Hematopoietic multipotent progenitor cell treated with erythropoietin and hydrocortisone succinate and interleukin-3 and kit ligand, for 8 days (in vitro differentiated cells): ENCODE data around the gene PRKAG2.
A peak's percentile ranks its signal among the peaks of the same experiment; 100 is the strongest.

Source experiments
- DNase-seq: peaks from one replicate; pipeline ENCODE4 v3.0.0-alpha.2; 2015

PRKAG2 gene

GRCh38 chr7:151524845-151525244 lies 352.1 kb downstream of the PRKAG2 start:
- DNase-seq = no peak

DNA sequence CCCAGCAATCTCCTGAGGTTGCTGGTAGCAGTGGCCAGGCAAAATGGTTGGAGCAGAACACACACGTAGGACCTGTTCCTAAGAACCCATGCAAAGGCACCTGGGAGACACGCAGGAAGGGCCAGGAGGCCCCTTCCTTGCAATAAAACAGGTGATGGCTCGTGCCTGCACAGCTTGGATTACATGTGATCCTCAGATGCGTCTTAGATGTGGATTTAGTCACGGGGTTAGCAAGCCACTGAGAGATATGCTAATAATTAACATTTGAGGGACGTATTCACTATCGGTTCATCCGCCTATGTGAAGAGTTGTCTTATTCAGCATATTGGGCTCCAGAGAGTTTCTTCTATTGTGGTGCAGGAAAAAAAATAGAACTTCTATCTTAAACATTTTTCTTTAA lies 352.6 kb downstream of the PRKAG2 start:
- DNase-seq = no peak

GRCh38 chr7:151520419-151521261 lies 356.3 kb downstream of the PRKAG2 start:
- DNase-seq = peak; percentile 47

DNA sequence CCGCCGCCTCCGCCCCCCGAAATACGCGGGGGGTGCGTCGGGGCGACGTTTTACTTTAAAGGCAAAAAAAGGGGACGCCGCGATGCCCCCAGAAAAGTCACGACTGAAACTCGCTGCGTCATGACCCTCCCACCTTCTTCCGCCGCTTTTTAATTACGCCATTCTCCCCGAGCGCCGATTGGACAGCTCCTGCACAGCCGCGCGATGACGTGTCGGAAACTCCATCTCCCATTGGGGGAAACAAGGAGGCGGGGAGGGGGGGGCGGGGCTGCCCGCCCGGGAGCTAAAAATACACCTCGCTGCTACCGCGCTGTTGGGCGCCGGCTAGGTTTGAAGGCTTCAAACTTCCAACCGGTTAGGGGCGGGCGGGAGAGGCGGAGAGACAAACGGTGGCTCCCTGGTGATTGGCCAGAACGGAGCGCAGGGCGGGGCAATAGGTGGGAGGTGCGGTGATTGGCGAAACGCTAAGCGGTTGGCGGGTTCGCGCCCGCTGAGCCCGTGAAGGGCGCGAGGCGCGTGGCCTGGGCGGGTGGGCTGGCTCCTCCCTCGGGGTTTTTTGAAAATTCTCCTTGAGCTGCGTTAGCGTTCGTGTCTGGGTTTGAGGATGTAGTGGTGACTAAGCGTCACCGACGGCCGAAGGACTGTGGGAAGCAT lies 357.0 kb downstream of the PRKAG2 start, which contains the start of gene RHEB:
TSS of gene RHEB (minus strand) at position 131 of the 654 bp plus-strand sequence. CDS start 384 bp downstream, outside the sequence.
- peak; percentile 98 for DNase-seq

GRCh38 chr7:151518947-151519764 lies 357.8 kb downstream of the PRKAG2 start:
- DNase-seq = peak; percentile 22

DNA sequence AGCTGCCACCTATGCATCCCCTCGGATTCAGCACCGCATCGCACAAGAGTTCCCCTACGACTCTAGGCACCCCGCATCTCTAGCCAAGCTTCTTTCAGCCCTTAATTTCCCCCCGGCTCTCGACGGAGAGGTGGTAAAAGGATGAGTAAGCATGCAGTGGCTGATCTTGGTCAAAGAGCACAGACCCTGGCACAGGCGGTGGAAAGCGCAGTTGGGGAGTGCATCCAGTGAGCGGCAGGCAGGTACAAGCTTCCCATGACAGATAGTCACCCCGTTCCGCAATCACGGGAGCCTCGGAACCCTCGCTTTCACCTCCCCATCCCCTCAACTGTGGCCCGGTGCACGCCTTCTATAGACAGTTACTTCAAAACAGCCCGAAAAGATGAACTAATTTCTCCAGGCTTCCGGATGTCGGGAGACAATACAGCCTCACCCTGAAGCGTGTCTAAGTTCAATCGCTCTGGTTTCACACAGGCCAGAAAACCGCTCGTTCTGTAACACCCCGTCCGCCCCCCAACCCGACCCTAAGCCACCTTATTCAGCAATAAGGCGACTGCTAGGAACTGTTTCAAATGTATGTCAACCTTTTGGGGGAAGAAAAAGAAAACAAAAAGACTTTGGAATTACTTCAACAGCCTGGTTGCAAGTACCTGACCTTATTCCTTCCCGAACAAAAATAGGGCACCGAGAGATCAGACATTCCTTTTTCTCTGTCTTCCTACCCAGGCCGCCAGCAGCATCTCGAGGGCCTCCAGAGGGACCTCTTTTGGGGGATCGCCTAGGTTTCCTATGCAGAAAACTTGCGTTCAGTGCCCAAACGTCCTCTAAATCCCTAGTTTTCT lies 358.6 kb downstream of the PRKAG2 start:
- DNase-seq = peak; percentile 51

DNA sequence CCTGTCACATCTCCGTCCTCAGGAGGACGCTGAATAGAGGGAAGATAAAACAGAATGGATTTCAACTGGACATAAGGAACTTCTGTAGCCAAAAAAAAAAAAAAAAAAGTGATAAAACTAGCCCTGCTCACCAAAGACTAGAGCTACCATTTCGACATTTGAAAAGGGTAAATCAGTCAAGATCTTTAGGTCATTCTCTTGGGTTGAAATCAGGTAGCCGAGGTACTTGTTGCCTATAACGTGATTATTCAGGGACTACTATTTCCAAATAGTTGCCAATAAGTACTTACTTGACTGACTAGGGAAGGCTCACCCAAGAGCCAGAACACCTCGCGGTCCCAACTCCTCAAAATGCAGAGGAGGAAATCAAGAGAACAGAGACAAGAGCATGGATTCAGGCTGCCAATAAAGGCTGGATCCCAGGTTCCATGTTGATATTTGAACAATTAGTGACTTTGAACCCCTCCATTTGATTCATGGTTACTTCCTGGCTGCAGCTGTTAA lies 359.3 kb downstream of the PRKAG2 start:
- no peak for DNase-seq

DNA sequence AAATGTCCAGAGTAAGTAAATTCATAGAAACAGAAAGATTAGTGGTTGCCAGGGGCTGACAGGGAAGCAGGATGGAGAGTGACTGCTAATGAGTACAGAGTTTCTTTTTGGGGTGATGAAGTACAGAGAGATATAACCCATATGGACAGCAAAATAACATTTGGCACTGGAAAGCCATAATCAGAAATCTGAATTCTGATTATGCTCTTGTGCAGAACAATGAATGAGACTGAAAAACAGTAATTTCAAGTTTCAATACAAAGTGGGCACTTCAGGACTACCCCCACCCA lies 361.7 kb downstream of the PRKAG2 start:
- no peak for DNase-seq

- DNase-seq = no peak
These were observed 362.2 kb downstream of the PRKAG2 start for GRCh38 chr7:151514461-151515275.

GRCh38 chr7:151513133-151513532 lies 363.8 kb downstream of the PRKAG2 start:
- DNase-seq = no peak

DNA sequence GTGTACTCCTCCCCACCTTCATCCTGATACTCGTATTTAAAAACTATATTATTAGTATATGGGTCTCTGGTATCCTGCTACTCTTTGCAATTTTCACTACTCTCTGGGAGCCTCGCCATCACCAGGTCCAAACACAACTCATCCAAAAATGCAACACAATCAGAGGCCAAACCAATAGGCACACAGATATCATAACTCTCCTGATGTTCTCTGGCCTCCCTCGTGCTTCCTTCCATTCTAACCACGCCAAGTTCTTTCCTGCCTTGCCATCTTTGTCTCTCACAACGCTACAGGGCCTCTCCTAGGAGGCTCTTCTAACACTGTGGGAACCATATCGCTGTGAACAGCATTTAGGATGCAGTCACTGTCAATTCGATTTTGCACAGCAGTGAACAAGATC lies 364.6 kb downstream of the PRKAG2 start:
- no peak for DNase-seq

DNA sequence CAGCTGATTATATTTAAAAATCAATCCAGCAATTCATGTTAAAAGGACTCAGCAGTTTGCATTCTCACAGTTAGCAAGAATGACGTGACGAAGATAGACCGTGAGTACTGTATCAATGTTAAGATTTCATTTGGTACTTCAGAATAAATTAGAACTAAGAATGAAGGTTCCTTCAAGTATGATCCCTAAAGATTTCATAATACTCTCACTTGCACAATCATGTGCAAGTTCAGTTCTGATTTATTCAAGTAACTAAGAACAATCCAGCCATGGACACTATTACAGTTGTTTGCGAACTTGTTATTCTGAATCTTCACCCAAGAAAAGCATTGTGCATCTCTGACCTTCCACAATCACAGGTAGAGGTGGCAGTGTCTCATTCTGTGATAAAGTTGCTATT lies 365.0 kb downstream of the PRKAG2 start:
- DNase-seq = no peak

GRCh38 chr7:151511270-151511669 lies 365.6 kb downstream of the PRKAG2 start:
- DNase-seq = no peak

- DNase-seq = no peak
These were observed 367.1 kb downstream of the PRKAG2 start for GRCh38 chr7:151509670-151510333.

DNA sequence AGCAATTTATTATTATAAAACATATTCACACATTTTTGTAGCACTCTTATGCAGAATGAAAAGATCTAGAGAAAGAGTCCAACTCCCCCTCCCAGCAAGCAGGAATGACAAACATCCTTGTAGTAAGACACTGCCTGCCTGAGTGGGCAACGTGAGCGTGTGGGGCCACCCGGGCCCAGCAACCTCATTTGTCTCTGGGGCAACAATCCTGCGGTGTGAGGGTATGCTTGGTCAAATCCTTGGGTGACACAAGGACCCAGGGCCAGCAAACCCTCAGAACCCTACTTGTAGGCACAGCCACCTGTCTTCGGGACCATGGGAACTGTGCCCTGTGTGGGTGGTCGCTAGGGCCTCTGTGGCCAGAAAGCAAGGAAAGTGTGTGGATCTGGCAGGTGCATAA lies 367.9 kb downstream of the PRKAG2 start:
- DNase-seq = no peak

- DNase-seq = no peak
These were observed 369.1 kb downstream of the PRKAG2 start for GRCh38 chr7:151507806-151508205.

DNA sequence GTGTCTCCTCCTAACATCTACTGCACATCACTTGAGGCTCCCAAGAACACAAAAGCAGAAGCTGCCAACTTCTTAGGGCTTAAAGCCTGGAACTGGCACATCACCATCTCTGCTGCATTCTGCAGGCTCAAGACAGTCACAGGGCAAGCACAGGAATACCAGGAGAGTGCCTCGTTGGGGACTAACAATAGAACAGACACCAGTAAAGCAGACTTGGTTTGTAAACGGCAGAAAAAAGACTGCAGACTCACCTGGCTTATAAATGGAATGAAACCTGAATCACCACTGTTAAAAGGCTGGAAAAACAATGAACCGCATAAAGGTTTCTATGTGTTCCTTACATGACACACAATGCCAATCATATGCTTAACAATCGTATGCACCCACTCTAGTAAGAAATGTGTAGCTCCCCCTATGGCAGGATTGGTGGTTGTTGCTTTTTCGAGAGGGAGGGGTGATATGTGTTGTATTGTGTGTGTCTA lies 370.0 kb downstream of the PRKAG2 start:
- DNase-seq = no peak
